GM12878 (cell line): ENCODE measurements around the gene SLC35A5. TPM values are rescaled to one million over a fixed set of nuclear protein-coding genes. Genes with fewer than 3 reads are reported as not detected.

Source experiments
- BACH1 ChIP-seq: fragments of 450-650 bp; IDR thresholded peaks from 2 replicates; pipeline ENCODE4 v1.6.1; 2017; ENCODE audit warnings: mild to moderate bottlenecking, borderline replicate concordance
- CREM ChIP-seq: IDR thresholded peaks from 2 replicates; pipeline ENCODE4 v1.6.1; 2014; ENCODE audit warnings: antibody characterized with exemption, low read depth
- EZH2 ChIP-seq: IDR thresholded peaks from 2 replicates; pipeline ENCODE4 v1.6.1; 2012; ENCODE audit warnings: low read depth, mild to moderate bottlenecking, control low read depth, inconsistent platforms, low read length, borderline replicate concordance; ENCODE audit not compliant: control insufficient read depth
- IKZF1 ChIP-seq: fragments of 450-650 bp; conservative IDR thresholded peaks from 2 replicates; pipeline ENCODE4 v1.6.1; 2017; ENCODE audit warnings: antibody characterized with exemption, mild to moderate bottlenecking
- IKZF2 ChIP-seq, 2 experiments: fragments of 450-650 bp; IDR thresholded peaks; 2 replicates each; pipeline ENCODE4 v1.6.1; 2017; ENCODE audit warnings: mild to moderate bottlenecking in 2 of 2, moderate library complexity in 2 of 2
- MTA3 ChIP-seq: IDR thresholded peaks from 2 replicates; pipeline ENCODE4 v1.6.1; 2012; ENCODE audit warnings: low read length, inconsistent platforms, borderline replicate concordance
- MXI1 ChIP-seq: fragments of 150-350 bp; IDR thresholded peaks from 2 replicates; pipeline ENCODE4 v1.6.1; 2011; ENCODE audit warnings: low read depth, mild to moderate bottlenecking, inconsistent platforms, low read length, improper control_type of control experiment
- MYC ChIP-seq: IDR thresholded peaks from 2 replicates; pipeline ENCODE4 v1.6.1; 2011; ENCODE audit warnings: mild to moderate bottlenecking, low read length, moderate library complexity, inconsistent platforms; ENCODE audit not compliant: insufficient read depth, insufficient replicate concordance, insufficient read length, severe bottlenecking
- RBBP5 ChIP-seq: fragments of 200-600 bp; sonication (generic); conservative IDR thresholded peaks from 2 replicates; pipeline ENCODE4 v1.6.1; 2016
- RCOR1 ChIP-seq: conservative IDR thresholded peaks from 2 replicates; pipeline ENCODE4 v1.6.1; 2012; ENCODE audit warnings: low read depth, low read length, improper control_type of control experiment
- SP1 ChIP-seq: IDR thresholded peaks from one replicate; pipeline ENCODE4 v1.6.1; 2011; ENCODE audit warnings: low read depth, low read length
- SREBF2 ChIP-seq: IDR thresholded peaks from 2 replicates; pipeline ENCODE4 v1.6.1; 2012; ENCODE audit warnings: mild to moderate bottlenecking, low read length
- YBX1 ChIP-seq: fragments of 450-650 bp; IDR thresholded peaks from 2 replicates; pipeline ENCODE4 v1.6.1; 2016; ENCODE audit warnings: antibody characterized with exemption
- ZBED1 ChIP-seq: IDR thresholded peaks from 2 replicates; pipeline ENCODE4 v1.6.1; 2016; ENCODE audit warnings: borderline replicate concordance
- polyA plus RNA-seq, 11 experiments: library from polyadenylated mRNA; depleted of rRNA in 4 of 11; unstranded in 6 of 11; stranded (reverse) in 5 of 11; fragments of >200 nt; fragmentation: Nextera tagmentation in 4 of 11; fragmentation: Illumina TruSeq in 1 of 11; extraction: Ambion mirVana in 4 of 11; extraction: Trizol in 1 of 11; gene quantifications; 1 replicate in 1 of 11; 2 replicates in 10 of 11; pipeline versions ENCODE4 v1.2.1 to v1.2.3, GENCODE V29; 2011 to 2016; ENCODE audit warnings: inconsistent platforms in 2 of 11, missing spikeins in 2 of 11, low read depth in 1 of 11
- total RNA-seq, 4 experiments: library from RNA; depleted of rRNA in 3 of 4; stranded (reverse); fragments of >200 nt in 3 of 4; fragmentation: Illumina TruSeq in 1 of 4; extraction: Trizol in 1 of 4; gene quantifications; 2 replicates each; pipeline versions ENCODE4 v1.2.1 to v1.2.3, GENCODE V29; 2013 to 2021
- TF ChIP-seq, protein P1 (sequence below), 3 experiments: IDR thresholded peaks in 2 of 3; conservative IDR thresholded peaks in 1 of 3; 2 replicates each; pipeline ENCODE4 v1.5.1; 2011; ENCODE audit warnings: low read depth in 3 of 3, low read length in 3 of 3, mild to moderate bottlenecking in 3 of 3, control low read depth in 2 of 3, moderate library complexity in 2 of 3, inconsistent platforms in 1 of 3, mixed read lengths in 1 of 3; ENCODE audit not compliant: control insufficient read depth in 2 of 3, insufficient read depth in 1 of 3; ENCODE audit errors: extremely low read depth in 1 of 3
- TF ChIP-seq, protein P2 (sequence below): IDR thresholded peaks from 2 replicates; pipeline ENCODE4 v1.6.1; 2011; ENCODE audit warnings: mild to moderate bottlenecking, low read depth, low read length, moderate library complexity; ENCODE audit not compliant: insufficient replicate concordance
- TF ChIP-seq, protein P3 (sequence below): fragments of 450-650 bp; IDR thresholded peaks from 2 replicates; pipeline ENCODE4 v1.6.1; 2016; ENCODE audit warnings: mild to moderate bottlenecking
- TF ChIP-seq, protein P4 (sequence below): fragments of 450-650 bp; formaldehyde crosslinking; IDR thresholded peaks from 2 replicates; pipeline ENCODE4 v1.5.0; 2022; ENCODE audit warnings: mild to moderate bottlenecking, missing genetic modification characterization
- TF ChIP-seq, protein P5 (sequence below): fragments of 150-350 bp; IDR thresholded peaks from 2 replicates; pipeline ENCODE4 v1.6.1; 2016; ENCODE audit warnings: low read depth, low read length

SLC35A5 gene
- total and polyA plus RNA-seq, 10 of the 15 experiments (the other 5 are each of a cell fraction or from before 2014, with no cell fraction given), result 10.9 to 38.1 (median 16.0) TPM

DNA sequence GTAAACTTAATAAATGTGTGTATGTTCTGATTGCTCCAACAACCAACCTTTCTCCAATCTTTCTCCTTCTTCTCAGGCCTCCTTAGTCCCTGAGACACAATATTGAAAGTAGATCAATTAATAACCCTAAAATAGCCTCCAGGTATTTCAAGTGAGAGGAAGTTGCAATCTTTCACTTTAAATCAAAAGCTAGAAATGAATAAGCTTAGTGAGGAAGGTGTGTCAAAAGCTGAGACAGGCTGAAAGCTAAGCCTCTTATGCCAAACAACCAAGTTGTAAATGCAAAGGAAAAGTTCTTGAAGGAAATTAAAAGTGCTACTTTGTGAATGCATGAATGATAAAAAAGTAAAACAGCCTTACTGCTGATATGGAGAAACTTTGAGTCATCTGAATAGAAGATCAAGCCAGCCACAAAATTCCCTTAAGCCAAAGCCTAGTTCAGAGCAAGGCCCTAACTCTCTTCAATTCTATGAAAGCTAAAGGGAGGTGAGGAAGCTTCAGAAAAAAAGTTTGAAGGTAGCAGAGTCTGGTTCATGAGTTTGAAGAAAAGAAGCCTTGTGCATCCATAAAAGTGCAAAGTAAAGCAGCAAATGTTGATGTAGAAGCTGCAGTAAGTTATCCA, 40.5 kb downstream of the SLC35A5 start (continued):
- TF ChIP-seq, protein P1, sequence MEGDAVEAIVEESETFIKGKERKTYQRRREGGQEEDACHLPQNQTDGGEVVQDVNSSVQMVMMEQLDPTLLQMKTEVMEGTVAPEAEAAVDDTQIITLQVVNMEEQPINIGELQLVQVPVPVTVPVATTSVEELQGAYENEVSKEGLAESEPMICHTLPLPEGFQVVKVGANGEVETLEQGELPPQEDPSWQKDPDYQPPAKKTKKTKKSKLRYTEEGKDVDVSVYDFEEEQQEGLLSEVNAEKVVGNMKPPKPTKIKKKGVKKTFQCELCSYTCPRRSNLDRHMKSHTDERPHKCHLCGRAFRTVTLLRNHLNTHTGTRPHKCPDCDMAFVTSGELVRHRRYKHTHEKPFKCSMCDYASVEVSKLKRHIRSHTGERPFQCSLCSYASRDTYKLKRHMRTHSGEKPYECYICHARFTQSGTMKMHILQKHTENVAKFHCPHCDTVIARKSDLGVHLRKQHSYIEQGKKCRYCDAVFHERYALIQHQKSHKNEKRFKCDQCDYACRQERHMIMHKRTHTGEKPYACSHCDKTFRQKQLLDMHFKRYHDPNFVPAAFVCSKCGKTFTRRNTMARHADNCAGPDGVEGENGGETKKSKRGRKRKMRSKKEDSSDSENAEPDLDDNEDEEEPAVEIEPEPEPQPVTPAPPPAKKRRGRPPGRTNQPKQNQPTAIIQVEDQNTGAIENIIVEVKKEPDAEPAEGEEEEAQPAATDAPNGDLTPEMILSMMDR (IDR thresholded peaks at IDR 0.05 in 2 of 3, conservative IDR thresholded peaks at IDR 0.05 in 1 of 3; ENCODE audit: control insufficient read depth in 2 of 3, extremely low read depth in 1 of 3, insufficient read depth in 1 of 3, low read depth in 3 of 3, low read length in 3 of 3), result no peak
- TF ChIP-seq RBBP5 (no peak), YBX1 (no peak), SREBF2 (no peak), CREM (no peak), IKZF2 (IDR thresholded peaks at IDR 0.05) (no peak), IKZF1 (no peak), EZH2 (no peak), RCOR1 (no peak), SP1 (no peak), ZBED1 (peak; percentile 36; the same call in 1 of the 2 replicates), MTA3 (peak; percentile 27; the same call in 1 of the 2 replicates), MYC (no peak), MXI1 (no peak), BACH1 (no peak)
- TF ChIP-seq, protein P2, sequence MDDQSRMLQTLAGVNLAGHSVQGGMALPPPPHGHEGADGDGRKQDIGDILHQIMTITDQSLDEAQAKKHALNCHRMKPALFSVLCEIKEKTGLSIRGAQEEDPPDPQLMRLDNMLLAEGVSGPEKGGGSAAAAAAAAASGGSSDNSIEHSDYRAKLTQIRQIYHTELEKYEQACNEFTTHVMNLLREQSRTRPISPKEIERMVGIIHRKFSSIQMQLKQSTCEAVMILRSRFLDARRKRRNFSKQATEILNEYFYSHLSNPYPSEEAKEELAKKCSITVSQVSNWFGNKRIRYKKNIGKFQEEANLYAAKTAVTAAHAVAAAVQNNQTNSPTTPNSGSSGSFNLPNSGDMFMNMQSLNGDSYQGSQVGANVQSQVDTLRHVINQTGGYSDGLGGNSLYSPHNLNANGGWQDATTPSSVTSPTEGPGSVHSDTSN, result no peak
- TF ChIP-seq, protein P3, sequence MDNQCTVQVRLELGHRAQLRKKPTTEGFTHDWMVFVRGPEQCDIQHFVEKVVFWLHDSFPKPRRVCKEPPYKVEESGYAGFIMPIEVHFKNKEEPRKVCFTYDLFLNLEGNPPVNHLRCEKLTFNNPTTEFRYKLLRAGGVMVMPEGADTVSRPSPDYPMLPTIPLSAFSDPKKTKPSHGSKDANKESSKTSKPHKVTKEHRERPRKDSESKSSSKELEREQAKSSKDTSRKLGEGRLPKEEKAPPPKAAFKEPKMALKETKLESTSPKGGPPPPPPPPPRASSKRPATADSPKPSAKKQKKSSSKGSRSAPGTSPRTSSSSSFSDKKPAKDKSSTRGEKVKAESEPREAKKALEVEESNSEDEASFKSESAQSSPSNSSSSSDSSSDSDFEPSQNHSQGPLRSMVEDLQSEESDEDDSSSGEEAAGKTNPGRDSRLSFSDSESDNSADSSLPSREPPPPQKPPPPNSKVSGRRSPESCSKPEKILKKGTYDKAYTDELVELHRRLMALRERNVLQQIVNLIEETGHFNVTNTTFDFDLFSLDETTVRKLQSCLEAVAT, result no peak
- TF ChIP-seq, protein P4, sequence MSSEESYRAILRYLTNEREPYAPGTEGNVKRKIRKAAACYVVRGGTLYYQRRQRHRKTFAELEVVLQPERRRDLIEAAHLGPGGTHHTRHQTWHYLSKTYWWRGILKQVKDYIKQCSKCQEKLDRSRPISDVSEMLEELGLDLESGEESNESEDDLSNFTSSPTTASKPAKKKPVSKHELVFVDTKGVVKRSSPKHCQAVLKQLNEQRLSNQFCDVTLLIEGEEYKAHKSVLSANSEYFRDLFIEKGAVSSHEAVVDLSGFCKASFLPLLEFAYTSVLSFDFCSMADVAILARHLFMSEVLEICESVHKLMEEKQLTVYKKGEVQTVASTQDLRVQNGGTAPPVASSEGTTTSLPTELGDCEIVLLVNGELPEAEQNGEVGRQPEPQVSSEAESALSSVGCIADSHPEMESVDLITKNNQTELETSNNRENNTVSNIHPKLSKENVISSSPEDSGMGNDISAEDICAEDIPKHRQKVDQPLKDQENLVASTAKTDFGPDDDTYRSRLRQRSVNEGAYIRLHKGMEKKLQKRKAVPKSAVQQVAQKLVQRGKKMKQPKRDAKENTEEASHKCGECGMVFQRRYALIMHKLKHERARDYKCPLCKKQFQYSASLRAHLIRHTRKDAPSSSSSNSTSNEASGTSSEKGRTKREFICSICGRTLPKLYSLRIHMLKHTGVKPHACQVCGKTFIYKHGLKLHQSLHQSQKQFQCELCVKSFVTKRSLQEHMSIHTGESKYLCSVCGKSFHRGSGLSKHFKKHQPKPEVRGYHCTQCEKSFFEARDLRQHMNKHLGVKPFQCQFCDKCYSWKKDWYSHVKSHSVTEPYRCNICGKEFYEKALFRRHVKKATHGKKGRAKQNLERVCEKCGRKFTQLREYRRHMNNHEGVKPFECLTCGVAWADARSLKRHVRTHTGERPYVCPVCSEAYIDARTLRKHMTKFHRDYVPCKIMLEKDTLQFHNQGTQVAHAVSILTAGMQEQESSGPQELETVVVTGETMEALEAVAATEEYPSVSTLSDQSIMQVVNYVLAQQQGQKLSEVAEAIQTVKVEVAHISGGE (CRISPR knock-in tag), result no peak
- TF ChIP-seq, protein P5, sequence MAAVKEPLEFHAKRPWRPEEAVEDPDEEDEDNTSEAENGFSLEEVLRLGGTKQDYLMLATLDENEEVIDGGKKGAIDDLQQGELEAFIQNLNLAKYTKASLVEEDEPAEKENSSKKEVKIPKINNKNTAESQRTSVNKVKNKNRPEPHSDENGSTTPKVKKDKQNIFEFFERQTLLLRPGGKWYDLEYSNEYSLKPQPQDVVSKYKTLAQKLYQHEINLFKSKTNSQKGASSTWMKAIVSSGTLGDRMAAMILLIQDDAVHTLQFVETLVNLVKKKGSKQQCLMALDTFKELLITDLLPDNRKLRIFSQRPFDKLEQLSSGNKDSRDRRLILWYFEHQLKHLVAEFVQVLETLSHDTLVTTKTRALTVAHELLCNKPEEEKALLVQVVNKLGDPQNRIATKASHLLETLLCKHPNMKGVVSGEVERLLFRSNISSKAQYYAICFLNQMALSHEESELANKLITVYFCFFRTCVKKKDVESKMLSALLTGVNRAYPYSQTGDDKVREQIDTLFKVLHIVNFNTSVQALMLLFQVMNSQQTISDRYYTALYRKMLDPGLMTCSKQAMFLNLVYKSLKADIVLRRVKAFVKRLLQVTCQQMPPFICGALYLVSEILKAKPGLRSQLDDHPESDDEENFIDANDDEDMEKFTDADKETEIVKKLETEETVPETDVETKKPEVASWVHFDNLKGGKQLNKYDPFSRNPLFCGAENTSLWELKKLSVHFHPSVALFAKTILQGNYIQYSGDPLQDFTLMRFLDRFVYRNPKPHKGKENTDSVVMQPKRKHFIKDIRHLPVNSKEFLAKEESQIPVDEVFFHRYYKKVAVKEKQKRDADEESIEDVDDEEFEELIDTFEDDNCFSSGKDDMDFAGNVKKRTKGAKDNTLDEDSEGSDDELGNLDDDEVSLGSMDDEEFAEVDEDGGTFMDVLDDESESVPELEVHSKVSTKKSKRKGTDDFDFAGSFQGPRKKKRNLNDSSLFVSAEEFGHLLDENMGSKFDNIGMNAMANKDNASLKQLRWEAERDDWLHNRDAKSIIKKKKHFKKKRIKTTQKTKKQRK, result no peak
